NT2/D1 (cell line): ENCODE data around the gene SSC4D.

Source experiments
- SUZ12 ChIP-seq: IDR thresholded peaks from 2 replicates; pipeline ENCODE4 v1.6.1; 2011; ENCODE audit not compliant: insufficient read length, insufficient read depth; ENCODE audit errors: extremely low read depth
- ZNF274 ChIP-seq: IDR thresholded peaks from 2 replicates; pipeline ENCODE4 v1.6.1; 2011; ENCODE audit warnings: mild to moderate bottlenecking, low read depth, low read length

GRCh38 chr7:76395965-76396726 is 13.4 kb downstream of the SSC4D start:
- no peak for TF ChIP-seq ZNF274
- TF ChIP-seq SUZ12 = no peak
